Fibroblast of pulmonary artery (primary cell): ENCODE results near the gene ZBTB20.

Source experiments
- DNase-seq: peaks from one replicate; pipeline ENCODE4 v3.0.0-alpha.2; 2010; ENCODE audit warnings: low read depth
- H3K4me3 ChIP-seq: replicated peaks from 2 replicates; pipeline ENCODE4 v1.5.1; 2011; ENCODE audit warnings: low read depth, mild to moderate bottlenecking, control low read depth, low read length, moderate library complexity
- CTCF ChIP-seq: IDR thresholded peaks from 2 replicates; pipeline ENCODE4 v1.5.1; 2011; ENCODE audit warnings: mild to moderate bottlenecking, control low read depth, low read length, inconsistent platforms; ENCODE audit errors: missing control alignments

The ZBTB20 gene

GRCh38 chr3:114582929-114583328 is 564.2 kb downstream of the ZBTB20 start:
- no peak for DNase-seq
- no peak overlapping the region for H3K4me3 ChIP-seq
- TF ChIP-seq CTCF, result no peak

GRCh38 chr3:114572364-114573062 is 574.6 kb downstream of the ZBTB20 start:
- no peak for DNase-seq
- no peak for TF ChIP-seq CTCF
- no peak overlapping the region for H3K4me3 ChIP-seq

DNA sequence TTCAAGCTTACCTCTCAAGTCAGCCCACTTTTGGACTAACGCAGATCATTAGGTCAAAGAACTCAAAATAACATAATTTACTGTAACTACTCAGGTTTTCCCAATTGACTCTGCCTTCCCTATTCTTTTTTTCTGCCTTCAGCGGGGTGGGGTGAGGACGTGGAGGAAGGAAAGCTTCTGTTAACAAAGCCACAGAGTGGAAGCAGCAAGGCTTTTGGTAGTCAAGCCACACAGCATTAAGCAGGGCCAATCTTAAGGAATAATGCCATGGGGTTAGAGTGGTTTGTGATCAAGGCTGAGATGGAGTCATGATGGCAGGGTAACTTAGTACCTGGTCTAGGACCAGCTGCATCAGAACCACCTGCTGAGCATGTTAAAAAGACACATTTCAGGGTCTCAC is 575.7 kb downstream of the ZBTB20 start:
- no peak for DNase-seq
- no peak for TF ChIP-seq CTCF
- H3K4me3 ChIP-seq, result no peak overlapping the region

- TF ChIP-seq CTCF, result no peak
- H3K4me3 ChIP-seq, result no peak overlapping the region
- no peak for DNase-seq
Observed at GRCh38 chr3:114569186-114569585, 577.9 kb downstream of the ZBTB20 start.

DNA sequence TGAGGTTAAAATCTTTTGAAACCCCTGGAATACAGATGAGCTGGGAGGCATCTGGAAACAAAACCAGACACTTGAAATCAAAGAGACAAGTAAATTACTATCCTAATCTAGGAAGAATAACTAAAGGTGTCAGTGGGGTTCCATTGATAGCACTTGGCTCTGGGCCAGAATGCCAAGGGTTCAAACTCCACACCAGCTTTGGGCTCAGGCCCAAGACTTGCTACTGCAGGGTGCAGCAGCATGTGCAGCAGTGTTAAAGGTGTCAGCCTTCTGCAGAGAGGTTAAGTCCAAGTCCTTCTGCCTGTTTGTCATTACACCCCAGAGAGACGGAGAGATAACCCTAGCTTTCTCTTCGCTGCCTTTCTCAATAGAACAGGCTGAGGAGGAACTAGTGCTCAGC is 579.3 kb downstream of the ZBTB20 start:
- no peak for TF ChIP-seq CTCF
- no peak for DNase-seq
- no peak overlapping the region for H3K4me3 ChIP-seq

DNA sequence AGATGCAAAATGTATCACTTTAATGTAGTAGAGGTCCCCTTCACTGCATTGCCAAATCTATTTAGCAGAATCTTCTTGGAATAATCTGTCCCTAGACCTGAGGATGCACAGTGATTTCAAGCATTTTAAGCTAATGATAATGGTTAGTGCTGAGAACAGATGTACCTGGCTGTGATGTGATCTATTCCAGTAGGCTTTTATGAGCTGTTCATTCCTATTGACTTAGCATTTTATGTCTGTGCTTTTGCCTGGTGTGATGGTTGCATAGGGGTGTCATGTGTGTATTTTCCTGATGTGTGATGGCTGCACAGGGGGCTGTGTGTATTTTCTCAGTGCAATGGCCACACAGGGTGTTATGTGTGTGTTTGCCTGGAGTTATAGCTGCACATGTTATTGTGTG is 580.3 kb downstream of the ZBTB20 start:
- H3K4me3 ChIP-seq, result no peak overlapping the region
- TF ChIP-seq CTCF, result no peak
- no peak for DNase-seq

DNA sequence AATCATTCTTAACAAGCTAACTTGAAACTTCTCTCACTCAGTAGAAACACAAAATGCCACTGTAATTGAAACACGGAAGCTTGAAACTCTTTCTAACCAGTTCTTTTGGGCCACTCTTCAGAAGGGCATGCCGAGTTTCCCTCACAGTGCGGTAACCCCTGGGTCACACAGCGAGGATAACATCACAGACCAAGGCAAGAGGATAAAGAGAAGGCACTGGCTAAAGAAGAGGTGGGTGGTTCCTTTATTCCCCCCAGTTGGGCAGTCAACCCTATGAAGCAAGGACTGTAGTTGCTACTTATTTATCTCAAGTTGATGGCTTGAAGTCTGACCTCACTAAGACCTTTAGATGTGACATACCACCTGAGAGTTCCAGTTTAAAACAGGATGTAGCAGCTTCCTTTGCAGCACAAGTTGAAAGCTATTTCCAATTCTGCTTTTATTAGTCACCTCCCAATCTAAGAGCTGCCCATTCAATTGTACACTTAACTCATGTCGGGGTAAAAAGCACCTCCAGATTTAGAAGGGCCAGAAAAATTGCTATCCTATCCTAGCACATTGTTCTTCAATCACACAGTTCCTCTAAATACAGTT is 580.8 kb downstream of the ZBTB20 start:
- no peak overlapping the region for H3K4me3 ChIP-seq
- TF ChIP-seq CTCF, result no peak
- DNase-seq, result no peak
